Measurements from ENCODE around the gene TRA2A. TPM values are rescaled to one million over a fixed set of nuclear protein-coding genes. Genes with fewer than 3 reads are reported as not detected.

The TRA2A gene
- total and polyA plus RNA-seq, 2 of the 13 experiments (the other 11 are each of a cell fraction or from before 2014, with no cell fraction given): 39.1 to 41.6 TPM

- Histone ChIP-seq H3K4me2 (ENCODE audit: low read depth, low read length) (no peak overlapping the region), H3K9ac (ENCODE audit: insufficient read depth, low read depth, low read length) (no peak overlapping the region), H3K79me2 (ENCODE audit: insufficient read depth, low read length) (no peaks in the 10 kb centered on the region), H3K36me3 (replicated peaks in 1 of 2; ENCODE audit: control insufficient read depth in 1 of 2, insufficient read depth in 2 of 2, low read length in 2 of 2) (no peaks in the 10 kb centered on the region), H2AFZ (ENCODE audit: low read length) (no peak overlapping the region), H3K27me3 (ENCODE audit: control insufficient read depth in 1 of 2, insufficient read depth in 2 of 2, low read length in 2 of 2) (no peaks in the 10 kb centered on the region), H4K20me1 (ENCODE audit: insufficient read depth, low read length) (no peaks in the 10 kb centered on the region), H3K4me1 (ENCODE audit: insufficient read depth, low read length) (peaks cover 21% of the 10 kb centered on the region), H3K9me3 (ENCODE audit: low read length) (no peaks in the 10 kb centered on the region), H3K27ac (ENCODE audit: extremely low read length, insufficient read depth, low read length) (no peak overlapping the region), H3K4me3 (replicated peaks in 1 of 3; ENCODE audit: insufficient read depth in 1 of 3, low read depth in 2 of 3, low read length in 3 of 3) (no peak overlapping the region)
- ChIA-PET CTCF (ENCODE audit: low intra/inter-chr PET ratio, low total read pairs) (no interaction called here), POLR2A (no interaction called here)
- intact Hi-C loops (cut with micrococcal nuclease; ENCODE audit: unreplicated experiment): no loop called here
- TF ChIP-seq, protein P1, sequence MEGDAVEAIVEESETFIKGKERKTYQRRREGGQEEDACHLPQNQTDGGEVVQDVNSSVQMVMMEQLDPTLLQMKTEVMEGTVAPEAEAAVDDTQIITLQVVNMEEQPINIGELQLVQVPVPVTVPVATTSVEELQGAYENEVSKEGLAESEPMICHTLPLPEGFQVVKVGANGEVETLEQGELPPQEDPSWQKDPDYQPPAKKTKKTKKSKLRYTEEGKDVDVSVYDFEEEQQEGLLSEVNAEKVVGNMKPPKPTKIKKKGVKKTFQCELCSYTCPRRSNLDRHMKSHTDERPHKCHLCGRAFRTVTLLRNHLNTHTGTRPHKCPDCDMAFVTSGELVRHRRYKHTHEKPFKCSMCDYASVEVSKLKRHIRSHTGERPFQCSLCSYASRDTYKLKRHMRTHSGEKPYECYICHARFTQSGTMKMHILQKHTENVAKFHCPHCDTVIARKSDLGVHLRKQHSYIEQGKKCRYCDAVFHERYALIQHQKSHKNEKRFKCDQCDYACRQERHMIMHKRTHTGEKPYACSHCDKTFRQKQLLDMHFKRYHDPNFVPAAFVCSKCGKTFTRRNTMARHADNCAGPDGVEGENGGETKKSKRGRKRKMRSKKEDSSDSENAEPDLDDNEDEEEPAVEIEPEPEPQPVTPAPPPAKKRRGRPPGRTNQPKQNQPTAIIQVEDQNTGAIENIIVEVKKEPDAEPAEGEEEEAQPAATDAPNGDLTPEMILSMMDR (CRISPR knock-in tag; IDR thresholded peaks at IDR 0.05): no peak
- no peak for TF ChIP-seq ZNF264 (CRISPR knock-in tag; IDR thresholded peaks at IDR 0.05)
- TF ChIP-seq MXD1 (CRISPR knock-in tag; IDR thresholded peaks at IDR 0.05): no peak
- peak; percentile 43; the same call in 1 of the 2 replicates for TF ChIP-seq ZNF121 (CRISPR knock-in tag; IDR thresholded peaks at IDR 0.05)
- no peak for TF ChIP-seq HHEX (CRISPR knock-in tag; IDR thresholded peaks at IDR 0.05)
- no peak for TF ChIP-seq GTF2F1 (IDR thresholded peaks at IDR 0.05; ENCODE audit: low read length)
- 72% methylated on average over 3 of the region's 3 CpGs for WGBS (ENCODE audit: low lambda C conversion rate)
- DNase-seq (ENCODE audit: low spot score) (no peak), FAIRE-seq (no peak), ATAC-seq (no peak)
- BruUV-seq (replicated peaks): no TSS peak
- in situ Hi-C loops (cut with HindIII; ENCODE audit: extremely low pct_ligation_motif_present, low pct_unique_long_range_greater_than_20kb): no loop called here
Measured at GRCh38 chr7:23538301-23538700, 6.5 kb upstream of the TRA2A start.

- no peaks in the 10 kb centered on the region for H3K9me3 ChIP-seq (ENCODE audit: low read length)
- H2AFZ ChIP-seq (ENCODE audit: low read length): no peak overlapping the region
- POLR2A ChIA-PET: interaction anchor here (1.4 kb wide), 2 partner anchors 233 to 260 kb away, joined by 4 to 6 read pairs; no protein-coding TSS in a partner anchor
- ATAC-seq: no peak
- H3K79me2 ChIP-seq (ENCODE audit: insufficient read depth, low read length): peaks cover 37% of the 10 kb centered on the region
- 0 out of 5 replicates have a peak, but pooled peaks cover 0 to 1% of the 10 kb centered on the region in 2 experiments for H3K36me3 ChIP-seq (replicated peaks in 1 of 2; ENCODE audit: control insufficient read depth in 1 of 2, insufficient read depth in 2 of 2, low read length in 2 of 2)
- no peak for DNase-seq (ENCODE audit: low spot score)
- in situ Hi-C loops (cut with HindIII; ENCODE audit: extremely low pct_ligation_motif_present, low pct_unique_long_range_greater_than_20kb): no loop called here
- H3K27me3 ChIP-seq (ENCODE audit: control insufficient read depth in 1 of 2, insufficient read depth in 2 of 2, low read length in 2 of 2): no peaks in the 10 kb centered on the region; a peak in 1 of 5 replicates
- 91% methylated on average over 5 of the region's 5 CpGs for WGBS (ENCODE audit: low lambda C conversion rate)
- no peak overlapping the region for H3K27ac ChIP-seq (ENCODE audit: extremely low read length, insufficient read depth, low read length)
- no peak overlapping the region for H3K4me3 ChIP-seq (replicated peaks in 1 of 3; ENCODE audit: insufficient read depth in 1 of 3, low read depth in 2 of 3, low read length in 3 of 3)
- CTCF ChIA-PET (ENCODE audit: low intra/inter-chr PET ratio, low total read pairs): no interaction called here
- H3K4me2 ChIP-seq (ENCODE audit: low read depth, low read length): no peak overlapping the region
- intact Hi-C loops (cut with micrococcal nuclease; ENCODE audit: unreplicated experiment): loop anchor here (5.0 kb wide), 1 partner anchor 261 kb away; no protein-coding TSS in a partner anchor
- BruUV-seq (replicated peaks): no TSS peak
- TF ChIP-seq ARID3A (IDR thresholded peaks at IDR 0.05; ENCODE audit: low read depth, low read length): 0 out of 2 replicates have a peak, but pooled peaks have one; percentile 13
- no peak for TF ChIP-seq DNMT1 (CRISPR knock-in tag; IDR thresholded peaks at IDR 0.05)
- no peak for FAIRE-seq
- H3K4me1 ChIP-seq (ENCODE audit: insufficient read depth, low read length): peaks cover 24% of the 10 kb centered on the region
- peaks cover 30% of the 10 kb centered on the region for H4K20me1 ChIP-seq (ENCODE audit: insufficient read depth, low read length)
- H3K9ac ChIP-seq (ENCODE audit: insufficient read depth, low read depth, low read length): no peak overlapping the region
Measured at GRCh38 chr7:23533238-23533604, 1.4 kb upstream of the TRA2A start.

Measured in HepG2 (cell line).